Stimulated activated CD8-positive, alpha-beta memory T cell treated with anti-CD3 and anti-CD28 coated beads, Interleukin-4, amount 100 ng/mL, for 1 hour (primary cell): ENCODE results near the gene GPC6.

ENCODE experiments used
- DNase-seq, 2 donors: peaks; one replicate each; pipeline ENCODE4 v3.0.0-alpha.2; 2020; ENCODE audit warnings: low read depth in 2 of 2, low spot score in 1 of 2

The GPC6 gene

DNA sequence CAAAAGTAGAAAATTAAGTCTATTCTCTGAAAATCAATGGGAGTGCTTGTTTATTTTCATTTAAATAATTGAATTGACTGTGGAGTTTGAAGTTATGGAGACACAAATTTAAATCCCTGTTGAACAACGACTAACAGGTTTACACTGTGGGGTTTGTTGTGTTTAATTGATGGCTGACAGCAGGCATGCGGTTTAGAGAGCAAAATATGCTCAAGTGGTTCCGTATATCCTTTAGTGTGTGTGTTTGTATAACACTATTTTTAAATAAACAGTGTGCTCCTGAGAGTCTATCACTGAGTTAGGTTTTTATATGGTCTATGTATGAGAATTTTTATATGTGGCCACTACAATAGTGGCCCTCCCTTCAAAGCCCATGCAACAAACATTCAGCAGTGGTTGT lies 332.0 kb downstream of the GPC6 start:
- DNase-seq = no peak

- DNase-seq = no peak
Observed at GRCh38 chr13:93559718-93560117, 333.1 kb downstream of the GPC6 start.

GRCh38 chr13:93561576-93562225 lies 335.1 kb downstream of the GPC6 start:
- no peak for DNase-seq

DNA sequence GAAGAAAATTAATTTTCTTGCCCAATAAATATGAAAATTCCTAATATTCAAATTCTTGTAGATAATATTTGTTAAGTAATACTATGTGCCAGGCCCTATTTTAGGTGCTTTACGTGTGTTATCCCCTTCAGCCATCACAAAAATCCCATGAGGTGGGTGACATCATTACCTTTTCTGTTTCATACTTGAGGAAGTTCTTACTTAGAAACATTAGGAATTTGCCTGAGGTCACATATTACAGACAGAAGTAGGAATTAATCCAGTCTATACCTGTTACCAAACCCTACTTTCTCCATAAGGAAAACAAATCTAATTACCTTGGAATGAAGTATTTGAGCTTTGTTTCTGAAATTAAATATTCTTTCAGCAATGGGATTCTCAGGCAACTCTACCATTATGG lies 336.1 kb downstream of the GPC6 start:
- no peak for DNase-seq

GRCh38 chr13:93577105-93577504 lies 350.5 kb downstream of the GPC6 start:
- no peak for DNase-seq

DNA sequence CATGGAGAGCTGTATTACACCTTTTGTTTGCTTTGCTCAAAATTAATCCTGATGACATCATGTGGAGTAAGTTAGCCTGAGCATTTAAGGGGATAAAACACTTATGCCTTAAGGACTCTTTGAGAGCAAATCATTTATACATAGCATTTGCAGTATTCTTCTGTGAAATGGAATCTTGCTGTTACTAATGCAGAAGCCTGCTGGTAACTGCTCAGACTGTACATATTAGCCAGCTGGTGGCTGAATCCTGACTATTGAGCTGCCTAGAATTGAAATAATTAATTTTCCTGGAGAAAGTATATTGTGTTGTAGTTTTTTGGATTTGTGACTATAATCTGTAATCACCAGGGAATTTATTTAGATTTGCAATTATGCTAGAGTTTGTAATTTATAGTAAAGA lies 363.2 kb downstream of the GPC6 start:
- no peak for DNase-seq

GRCh38 chr13:93603043-93603442 lies 376.4 kb downstream of the GPC6 start:
- no peak for DNase-seq

DNA sequence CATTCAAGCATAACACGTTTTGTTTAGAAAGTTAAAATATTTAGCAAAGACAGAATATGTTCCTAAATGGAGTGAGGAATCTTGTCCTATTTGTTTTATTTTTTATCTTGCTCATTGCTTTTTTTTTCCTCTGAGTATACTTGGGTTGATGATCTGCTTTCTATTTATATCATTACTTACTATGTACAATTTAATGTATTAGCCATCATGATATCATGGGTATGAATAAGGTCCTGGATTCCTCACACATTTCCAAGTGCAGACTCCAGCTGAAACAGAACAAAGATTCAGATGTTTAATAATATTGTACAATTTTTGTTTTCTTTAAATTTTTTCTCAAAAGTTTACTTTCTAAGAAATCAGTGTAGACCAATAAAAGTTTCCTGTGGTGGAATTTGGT lies 388.2 kb downstream of the GPC6 start:
- DNase-seq = no peak

DNA sequence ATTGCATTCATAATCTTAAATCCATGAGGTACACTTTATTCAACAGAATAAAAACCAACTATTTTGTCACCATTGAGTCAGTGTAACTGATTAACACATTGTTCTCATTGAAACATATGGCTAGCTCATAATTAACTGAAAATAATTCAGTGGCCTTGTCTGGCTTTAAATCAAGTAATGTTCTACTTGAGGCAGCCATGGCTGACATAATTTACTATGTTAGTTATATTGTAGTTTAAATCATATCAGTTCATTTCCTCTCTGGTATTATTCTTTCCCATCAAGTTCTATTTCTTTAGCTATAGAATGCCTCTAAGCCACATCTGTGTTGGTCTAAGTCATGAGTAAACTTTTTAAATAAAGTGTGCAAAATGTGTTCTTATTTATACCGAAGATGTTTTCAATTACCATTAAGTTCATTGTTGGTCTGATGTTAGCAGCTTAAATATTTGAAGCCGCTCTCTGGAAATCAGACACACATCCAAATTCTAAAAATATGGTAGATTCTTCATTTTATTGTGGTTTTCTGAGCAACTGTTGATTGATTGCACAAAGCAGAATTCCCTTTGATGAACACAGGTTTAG lies 393.7 kb downstream of the GPC6 start:
- DNase-seq = no peak

- no peak for DNase-seq
Observed at GRCh38 chr13:93621051-93621450, 394.4 kb downstream of the GPC6 start.

DNA sequence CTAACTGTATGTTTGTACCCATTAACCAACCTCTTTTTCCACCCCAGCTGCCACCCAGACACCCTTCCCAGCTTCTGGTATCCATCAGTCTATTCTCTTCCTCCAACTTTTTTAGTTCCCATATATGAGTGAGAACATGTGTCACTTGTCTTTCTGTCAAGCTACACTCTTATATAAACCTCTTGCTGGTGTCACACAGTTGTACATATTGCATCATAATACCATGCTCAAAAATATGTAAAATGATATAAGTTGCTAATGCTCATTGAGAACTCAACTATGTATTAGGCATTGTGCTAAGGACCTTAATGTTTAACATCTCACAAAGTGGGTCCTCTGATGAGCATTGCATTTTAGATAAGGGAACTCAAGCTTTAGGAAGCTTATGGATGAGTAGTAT lies 395.4 kb downstream of the GPC6 start:
- no peak for DNase-seq

GRCh38 chr13:93624311-93624777 lies 397.7 kb downstream of the GPC6 start:
- DNase-seq = no peak

- DNase-seq = no peak
Observed at GRCh38 chr13:93625536-93625935, 398.9 kb downstream of the GPC6 start.

GRCh38 chr13:93628136-93628797 lies 401.7 kb downstream of the GPC6 start:
- DNase-seq = no peak

- DNase-seq = no peak
Observed at GRCh38 chr13:93635616-93636032, 409.0 kb downstream of the GPC6 start.

DNA sequence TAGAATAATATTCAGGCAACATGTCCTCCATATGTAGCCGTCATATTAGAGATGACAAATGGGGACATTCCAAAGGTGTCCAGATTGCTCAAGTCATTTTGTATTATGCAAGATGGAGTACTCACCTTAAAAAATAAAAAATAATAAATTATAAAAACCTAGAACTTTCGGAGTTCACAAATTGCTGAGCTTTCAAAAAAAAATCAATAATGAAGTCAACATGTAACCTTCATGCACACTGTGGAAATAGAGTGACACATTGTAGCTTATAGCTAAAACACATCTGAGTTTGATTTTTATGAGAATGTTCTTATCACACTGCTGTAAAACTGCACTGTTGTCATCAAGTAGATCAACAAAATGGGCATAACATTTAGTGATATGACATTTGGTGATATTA lies 411.2 kb downstream of the GPC6 start:
- DNase-seq = no peak

GRCh38 chr13:93640452-93640851 lies 413.8 kb downstream of the GPC6 start:
- no peak for DNase-seq

- DNase-seq = no peak
Observed at GRCh38 chr13:93646245-93646644, 419.6 kb downstream of the GPC6 start.

GRCh38 chr13:93649496-93649895 lies 422.9 kb downstream of the GPC6 start:
- DNase-seq = no peak

- DNase-seq = no peak
Observed at GRCh38 chr13:93653776-93654175, 427.2 kb downstream of the GPC6 start.

- DNase-seq = no peak
Observed at GRCh38 chr13:93655154-93655553, 428.5 kb downstream of the GPC6 start.

- DNase-seq = no peak
Observed at GRCh38 chr13:93660391-93661063, 433.9 kb downstream of the GPC6 start.
